ENCODE results near the gene EPHA2.

EPHA2 gene

GRCh38 chr1:16149146-16149545, 6.7 kb downstream of the EPHA2 start:
- no peak for ATAC-seq

GRCh38 chr1:16148329-16149092, 7.4 kb downstream of the EPHA2 start:
- no peak for ATAC-seq

- no peak for ATAC-seq
Observed at GRCh38 chr1:16147156-16147926, 8.5 kb downstream of the EPHA2 start.

GRCh38 chr1:16146279-16147155, 9.4 kb downstream of the EPHA2 start:
- no peak for ATAC-seq

- no peak for ATAC-seq
Observed at GRCh38 chr1:16145662-16146278, 10.1 kb downstream of the EPHA2 start.

GRCh38 chr1:16145030-16145661, 10.7 kb downstream of the EPHA2 start:
- ATAC-seq = no peak

- ATAC-seq = no peak
Observed at GRCh38 chr1:16144325-16145029, 11.4 kb downstream of the EPHA2 start.

- ATAC-seq = no peak
Observed at GRCh38 chr1:16143566-16144324, 12.1 kb downstream of the EPHA2 start.

GRCh38 chr1:16143005-16143565, 12.8 kb downstream of the EPHA2 start:
- ATAC-seq = no peak

GRCh38 chr1:16142383-16142995, 13.4 kb downstream of the EPHA2 start:
- no peak for ATAC-seq

- no peak for ATAC-seq
Observed at GRCh38 chr1:16141573-16142336, 14.1 kb downstream of the EPHA2 start.

GRCh38 chr1:16140068-16140596, 15.7 kb downstream of the EPHA2 start:
- no peak for ATAC-seq

- no peak for ATAC-seq
Observed at GRCh38 chr1:16139473-16139962, 16.4 kb downstream of the EPHA2 start.

GRCh38 chr1:16138772-16139221, 17.1 kb downstream of the EPHA2 start:
- no peak for ATAC-seq

- no peak for ATAC-seq
Observed at GRCh38 chr1:16137890-16138467, 17.9 kb downstream of the EPHA2 start.

- no peak for ATAC-seq
Observed at GRCh38 chr1:16135501-16135900, 20.4 kb downstream of the EPHA2 start.

GRCh38 chr1:16134906-16135305, 21.0 kb downstream of the EPHA2 start:
- ATAC-seq = no peak
